Lower lobe of right lung (tissue), 2 donors: ENCODE measurements around the gene MCTP1. TPM values are rescaled to one million over a fixed set of nuclear protein-coding genes. Genes with fewer than 3 reads are reported as not detected.

Source experiments
- ATAC-seq, 2 donors: fragments of 200-7000 bp; cut with Tn5 transposase; one replicate each; pipeline ENCODE4 v1.9.1; 2020 to 2022; ENCODE audit warnings: mild to moderate bottlenecking in 2 of 2, moderate library complexity in 2 of 2
- DNase-seq: peaks from one replicate; pipeline ENCODE4 v3.0.0-alpha.2; 2020
- H3K27ac ChIP-seq: fragments of 200-600 bp; one replicate; pipeline ENCODE4 v1.8.0; 2022
- H3K27me3 ChIP-seq: fragments of 200-600 bp; one replicate; pipeline ENCODE4 v1.8.0; 2022; ENCODE audit warnings: low read depth
- H3K36me3 ChIP-seq: fragments of 200-600 bp; one replicate; pipeline ENCODE4 v1.8.0; 2022; ENCODE audit warnings: mild to moderate bottlenecking
- H3K4me1 ChIP-seq: fragments of 200-600 bp; one replicate; pipeline ENCODE4 v1.8.0; 2022
- H3K4me3 ChIP-seq: fragments of 200-600 bp; one replicate; pipeline ENCODE4 v1.8.0; 2022; ENCODE audit warnings: mild to moderate bottlenecking
- H3K9me3 ChIP-seq: fragments of 200-600 bp; one replicate; pipeline ENCODE4 v1.8.0; 2022
- intact Hi-C: fragments of 100-400 bp; cut with DNase I; formaldehyde crosslinking; loops from one replicate; pipeline ENCODE4 v1.11.0; 2022
- total RNA-seq: library from RNA; stranded (reverse); fragmentation: NEBNext Ultra II Directional; extraction: Animal tissue kit (Norgen Biotek cat#: 25700); gene quantifications from one replicate; pipeline ENCODE4 v1.2.1, GENCODE V29; 2021
- TF ChIP-seq, protein P1 (sequence below): fragments of 200-600 bp; IDR thresholded peaks from one replicate; pipeline ENCODE4 v1.8.0; 2022; ENCODE audit warnings: antibody characterized with exemption, mild to moderate bottlenecking
- donor health status: DM: no; HTN: yes; CAD: no; lungs with severe emphysema.

MCTP1 gene
- total RNA-seq, 1 donor from 2014 or later = 38.7 TPM

GRCh38 chr5:95155888-95156287, 129.0 kb downstream of the MCTP1 start:
- ATAC-seq (no peak), DNase-seq (no peak)
- H3K36me3 ChIP-seq = no peaks in the 10 kb centered on the region
- no peak overlapping the region for H3K4me3 ChIP-seq
- H3K27ac ChIP-seq = no peak overlapping the region
- TF ChIP-seq, protein P1, sequence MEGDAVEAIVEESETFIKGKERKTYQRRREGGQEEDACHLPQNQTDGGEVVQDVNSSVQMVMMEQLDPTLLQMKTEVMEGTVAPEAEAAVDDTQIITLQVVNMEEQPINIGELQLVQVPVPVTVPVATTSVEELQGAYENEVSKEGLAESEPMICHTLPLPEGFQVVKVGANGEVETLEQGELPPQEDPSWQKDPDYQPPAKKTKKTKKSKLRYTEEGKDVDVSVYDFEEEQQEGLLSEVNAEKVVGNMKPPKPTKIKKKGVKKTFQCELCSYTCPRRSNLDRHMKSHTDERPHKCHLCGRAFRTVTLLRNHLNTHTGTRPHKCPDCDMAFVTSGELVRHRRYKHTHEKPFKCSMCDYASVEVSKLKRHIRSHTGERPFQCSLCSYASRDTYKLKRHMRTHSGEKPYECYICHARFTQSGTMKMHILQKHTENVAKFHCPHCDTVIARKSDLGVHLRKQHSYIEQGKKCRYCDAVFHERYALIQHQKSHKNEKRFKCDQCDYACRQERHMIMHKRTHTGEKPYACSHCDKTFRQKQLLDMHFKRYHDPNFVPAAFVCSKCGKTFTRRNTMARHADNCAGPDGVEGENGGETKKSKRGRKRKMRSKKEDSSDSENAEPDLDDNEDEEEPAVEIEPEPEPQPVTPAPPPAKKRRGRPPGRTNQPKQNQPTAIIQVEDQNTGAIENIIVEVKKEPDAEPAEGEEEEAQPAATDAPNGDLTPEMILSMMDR = no peak
- intact Hi-C loops = no loop called here
- no peaks in the 10 kb centered on the region for H3K9me3 ChIP-seq
- peaks cover 8% of the 10 kb centered on the region for H3K4me1 ChIP-seq
- H3K27me3 ChIP-seq = no peaks in the 10 kb centered on the region

- Histone ChIP-seq H3K4me1 (peaks cover 8% of the 10 kb centered on the region), H3K27me3 (no peaks in the 10 kb centered on the region), H3K9me3 (no peaks in the 10 kb centered on the region), H3K36me3 (no peaks in the 10 kb centered on the region), H3K27ac (no peak overlapping the region), H3K4me3 (no peak overlapping the region)
- ATAC-seq (no peak), DNase-seq (no peak)
- TF ChIP-seq, protein P1 = no peak
- intact Hi-C loops = no loop called here
Observed at GRCh38 chr5:95153511-95153910, 131.4 kb downstream of the MCTP1 start.

GRCh38 chr5:95152535-95152934, 132.4 kb downstream of the MCTP1 start:
- H3K4me1 ChIP-seq = peaks cover 8% of the 10 kb centered on the region
- H3K9me3 ChIP-seq = peaks cover 9% of the 10 kb centered on the region
- no peak overlapping the region for H3K4me3 ChIP-seq
- DNase-seq (no peak), ATAC-seq (no peak)
- intact Hi-C loops = no loop called here
- H3K36me3 ChIP-seq = no peaks in the 10 kb centered on the region
- TF ChIP-seq, protein P1 = no peak
- H3K27ac ChIP-seq = no peak overlapping the region
- no peaks in the 10 kb centered on the region for H3K27me3 ChIP-seq

- intact Hi-C loops = no loop called here
- Histone ChIP-seq H3K9me3 (peaks cover 10% of the 10 kb centered on the region), H3K4me1 (peaks cover 8% of the 10 kb centered on the region), H3K27ac (no peak overlapping the region), H3K27me3 (no peaks in the 10 kb centered on the region), H3K4me3 (no peak overlapping the region), H3K36me3 (no peaks in the 10 kb centered on the region)
- no peak for ATAC-seq
- TF ChIP-seq, protein P1 = no peak
- DNase-seq = no peak
Observed at GRCh38 chr5:95152131-95152530, 132.8 kb downstream of the MCTP1 start.

GRCh38 chr5:95151694-95152093, 133.2 kb downstream of the MCTP1 start:
- no peak overlapping the region for H3K27ac ChIP-seq

More at GRCh38 chr5:95151694-95152093, 133.2 kb downstream of the MCTP1 start:
- H3K9me3 ChIP-seq = peaks cover 10% of the 10 kb centered on the region
- no peaks in the 10 kb centered on the region for H3K27me3 ChIP-seq
- peaks cover 8% of the 10 kb centered on the region for H3K4me1 ChIP-seq
- H3K4me3 ChIP-seq = no peak overlapping the region
- H3K36me3 ChIP-seq = no peaks in the 10 kb centered on the region
- TF ChIP-seq, protein P1 = no peak
- intact Hi-C loops = no loop called here
- DNase-seq (no peak), ATAC-seq (no peak)
